ENCODE data around the gene TCP1. TPM values are rescaled to one million over a fixed set of nuclear protein-coding genes. Genes with fewer than 3 reads are reported as not detected.
A peak's percentile ranks its signal among the peaks of the same experiment; 100 is the strongest.

Gene TCP1
- total RNA-seq, 2 donors from 2014 or later = 55.7 to 81.5 TPM

DNA sequence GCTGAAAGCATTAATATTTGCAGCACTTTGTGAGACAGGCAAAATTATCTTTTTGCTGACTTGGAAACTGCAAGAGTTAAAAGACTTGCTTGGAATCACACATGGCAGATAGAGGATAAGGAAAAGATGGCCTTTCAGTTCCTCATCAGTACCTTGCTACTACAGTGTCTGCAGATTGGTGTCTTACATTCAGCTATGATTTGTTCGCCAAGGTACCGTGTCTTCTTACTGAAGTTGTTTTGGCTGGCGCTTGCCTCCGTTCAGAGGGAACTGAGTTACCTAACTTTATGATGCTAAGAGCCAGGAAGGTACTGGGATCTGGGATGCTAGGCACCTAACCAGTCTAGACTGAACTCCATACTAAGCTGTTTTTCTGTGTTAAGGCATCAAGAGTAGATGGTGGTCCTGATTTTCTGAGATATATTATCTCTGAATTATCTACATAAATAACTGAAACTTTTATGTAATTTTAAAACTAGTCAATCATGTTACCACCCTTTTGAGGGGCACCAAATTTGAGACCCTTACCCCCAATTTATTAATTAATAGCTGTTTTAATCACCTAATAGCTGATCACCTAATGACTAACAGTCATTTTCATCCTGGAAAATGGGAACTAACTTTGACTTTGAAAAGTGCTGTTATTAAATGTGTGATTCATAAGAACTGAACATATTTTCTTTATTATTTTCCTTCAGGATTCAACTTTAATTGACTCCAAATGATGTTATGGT is 59.6 kb downstream of the TCP1 start:
- intact Hi-C loops (cut with DNase I) = no loop called here
- Histone ChIP-seq H3K27ac (peak overlapping the region in 1 of 4 donors; percentile 37), H3K36me3 (replicated peaks in 1 of 2; ENCODE audit: insufficient read depth in 1 of 2, low read depth in 2 of 2) (no peaks in the 10 kb centered on the region), H3K4me3 (no peak overlapping the region), H3K4me1 (peaks cover 58% of the 10 kb centered on the region), H3K9me3 (no peaks in the 10 kb centered on the region), H3K27me3 (no peaks in the 10 kb centered on the region)
- TF ChIP-seq, protein P1, sequence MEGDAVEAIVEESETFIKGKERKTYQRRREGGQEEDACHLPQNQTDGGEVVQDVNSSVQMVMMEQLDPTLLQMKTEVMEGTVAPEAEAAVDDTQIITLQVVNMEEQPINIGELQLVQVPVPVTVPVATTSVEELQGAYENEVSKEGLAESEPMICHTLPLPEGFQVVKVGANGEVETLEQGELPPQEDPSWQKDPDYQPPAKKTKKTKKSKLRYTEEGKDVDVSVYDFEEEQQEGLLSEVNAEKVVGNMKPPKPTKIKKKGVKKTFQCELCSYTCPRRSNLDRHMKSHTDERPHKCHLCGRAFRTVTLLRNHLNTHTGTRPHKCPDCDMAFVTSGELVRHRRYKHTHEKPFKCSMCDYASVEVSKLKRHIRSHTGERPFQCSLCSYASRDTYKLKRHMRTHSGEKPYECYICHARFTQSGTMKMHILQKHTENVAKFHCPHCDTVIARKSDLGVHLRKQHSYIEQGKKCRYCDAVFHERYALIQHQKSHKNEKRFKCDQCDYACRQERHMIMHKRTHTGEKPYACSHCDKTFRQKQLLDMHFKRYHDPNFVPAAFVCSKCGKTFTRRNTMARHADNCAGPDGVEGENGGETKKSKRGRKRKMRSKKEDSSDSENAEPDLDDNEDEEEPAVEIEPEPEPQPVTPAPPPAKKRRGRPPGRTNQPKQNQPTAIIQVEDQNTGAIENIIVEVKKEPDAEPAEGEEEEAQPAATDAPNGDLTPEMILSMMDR (IDR thresholded peaks at IDR 0.05) = no peak
- no peak for TF ChIP-seq POLR2A (IDR thresholded peaks at IDR 0.05)
- DNase-seq (no peak), ATAC-seq (no peak)
- 14 to 25% methylated on average over 4 of the region's 4 CpGs for whole genome bisulfite sequencing, 2 donors

DNA sequence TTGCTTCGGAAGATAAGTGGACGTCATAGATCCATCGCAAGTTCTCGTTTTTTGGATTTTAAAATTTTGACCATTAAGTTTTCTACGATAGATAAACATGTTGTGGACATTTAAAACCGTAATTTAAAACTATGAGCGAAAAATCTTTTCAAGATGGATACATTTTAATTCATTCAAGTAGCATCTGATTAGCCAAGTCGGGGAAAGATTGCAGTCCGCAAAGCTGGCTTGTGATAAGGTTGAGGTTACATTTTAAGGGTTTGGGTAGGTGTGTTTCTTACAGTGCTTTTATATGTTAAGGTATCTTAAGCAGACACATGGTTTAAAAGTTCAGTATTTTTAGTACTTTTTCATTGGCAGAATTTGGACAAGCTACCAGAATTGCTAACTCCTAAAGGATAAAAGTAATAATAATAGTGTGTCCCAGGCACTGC is 60.9 kb downstream of the TCP1 start:
- DNase-seq = no peak
- peak overlapping the region; percentile 65 to 82 for H3K4me3 ChIP-seq
- no peak for TF ChIP-seq POLR2A (IDR thresholded peaks at IDR 0.05)
- TF ChIP-seq, protein P1 (IDR thresholded peaks at IDR 0.05) = no peak
- H3K27ac ChIP-seq = peak overlapping the region in 3 of 4 donors; percentile 99 to 100 (median 99)
- H3K36me3 ChIP-seq (replicated peaks in 1 of 2; ENCODE audit: insufficient read depth in 1 of 2, low read depth in 2 of 2) = no peaks in the 10 kb centered on the region
- no peaks in the 10 kb centered on the region for H3K9me3 ChIP-seq
- H3K27me3 ChIP-seq = no peaks in the 10 kb centered on the region
- WGBS, 2 donors = 0 to 2% methylated on average over 9 of the region's 9 CpGs
- ATAC-seq = no peak
- intact Hi-C loops (cut with DNase I) = no loop called here
- H3K4me1 ChIP-seq = peaks cover 63% of the 10 kb centered on the region

Small RNA genes within 50 kb of the gene (small RNA-seq; reads per million reads assigned to genes)
- gene SNORA20 (21.9 reads per million, percentile 94 among the genes with 10 or more reads in this experiment), gene SNORA29 (not detected)

Other genes with a start within 250 kb of the TCP1 start
- gene SOD2, start 96.4 kb downstream of the TCP1 start, total RNA-seq = 100 to 1,000 TPM in 1 of 2 donors, 10 to 100 TPM in 1; 70.5 to 171 TPM
- 10 to 100 TPM; 56.8 to 58.7 TPM for gene WTAP, start 62.1 kb downstream of the TCP1 start, total RNA-seq
- gene ACAT2, start 27.6 kb downstream of the TCP1 start, total RNA-seq = 10 to 100 TPM in 1 of 2 donors, 1 to 10 TPM in 1; 7.3 to 16.2 TPM
- 10 to 100 TPM; 35.0 to 84.0 TPM for gene MRPL18, start 865 bp upstream of the TCP1 start, total RNA-seq
- under 1 TPM in 1 of 2 donors, not detected in 1; 0.52 TPM for gene PNLDC1, start 10.7 kb upstream of the TCP1 start, total RNA-seq
- gene MAS1, start 101.4 kb upstream of the TCP1 start, total RNA-seq = not detected
- 10 to 100 TPM; 50.8 TPM for gene IGF2R, start 179.5 kb upstream of the TCP1 start, total RNA-seq